Glutamatergic neuron (in vitro differentiated cells): Measurements from ENCODE around the gene PKD2. TPM values are rescaled to one million over a fixed set of nuclear protein-coding genes. Genes with fewer than 3 reads are reported as not detected.

ENCODE experiments used
- DNase-seq: peaks from one replicate; pipeline ENCODE4 v3.0.0; 2022
- H3K27ac Mint-ChIP-seq: one replicate; pipeline ENCODE4 v1.8.0; 2020; ENCODE audit warnings: mild to moderate bottlenecking, mixed read lengths, inconsistent platforms; ENCODE audit not compliant: unreplicated experiment
- H3K27me3 Mint-ChIP-seq: one replicate; pipeline ENCODE4 v1.8.0; 2020; ENCODE audit warnings: mild to moderate bottlenecking, moderate library complexity, mixed read lengths, inconsistent platforms; ENCODE audit not compliant: unreplicated experiment
- H3K36me3 Mint-ChIP-seq: one replicate; pipeline ENCODE4 v1.8.0; 2020; ENCODE audit warnings: mild to moderate bottlenecking, mixed read lengths, inconsistent platforms; ENCODE audit not compliant: unreplicated experiment
- H3K4me1 Mint-ChIP-seq: one replicate; pipeline ENCODE4 v1.8.0; 2020; ENCODE audit warnings: mild to moderate bottlenecking, low read depth, mixed read lengths, inconsistent platforms; ENCODE audit not compliant: unreplicated experiment
- H3K4me3 Mint-ChIP-seq: one replicate; pipeline ENCODE4 v1.8.0; 2020; ENCODE audit warnings: mild to moderate bottlenecking, mixed read lengths, inconsistent platforms; ENCODE audit not compliant: unreplicated experiment
- H3K9me3 Mint-ChIP-seq: one replicate; pipeline ENCODE4 v1.8.0; 2020; ENCODE audit warnings: mild to moderate bottlenecking, moderate library complexity, mixed read lengths, inconsistent platforms; ENCODE audit not compliant: unreplicated experiment
- long read RNA-seq: library from polyadenylated mRNA; unstranded; transcript quantifications from one replicate; pipeline ENCODE4 v2.0.0, GENCODE V29; 2020; ENCODE audit not compliant: unreplicated experiment
- total RNA-seq: library from RNA; stranded (reverse); fragmentation: NEBNext Ultra II Directional; extraction: Animal tissue kit (Norgen Biotek cat#: 25700); gene quantifications from one replicate; pipeline ENCODE4 v1.2.1, GENCODE V29; 2021; ENCODE audit not compliant: unreplicated experiment
- TF ChIP-seq, protein P1 (sequence below): fragments of 200-600 bp; sonication (generic); IDR thresholded peaks from one replicate; pipeline ENCODE4 v1.5.0; 2021; ENCODE audit not compliant: partially characterized antibody, unreplicated experiment

PKD2 gene
- total RNA-seq: 20.7 TPM
- long read RNA-seq, partial matches to known transcripts: 0 of 2 reads
- long read RNA-seq, other reads (novel, unspliced or antisense): 2 of 2 reads

DNA sequence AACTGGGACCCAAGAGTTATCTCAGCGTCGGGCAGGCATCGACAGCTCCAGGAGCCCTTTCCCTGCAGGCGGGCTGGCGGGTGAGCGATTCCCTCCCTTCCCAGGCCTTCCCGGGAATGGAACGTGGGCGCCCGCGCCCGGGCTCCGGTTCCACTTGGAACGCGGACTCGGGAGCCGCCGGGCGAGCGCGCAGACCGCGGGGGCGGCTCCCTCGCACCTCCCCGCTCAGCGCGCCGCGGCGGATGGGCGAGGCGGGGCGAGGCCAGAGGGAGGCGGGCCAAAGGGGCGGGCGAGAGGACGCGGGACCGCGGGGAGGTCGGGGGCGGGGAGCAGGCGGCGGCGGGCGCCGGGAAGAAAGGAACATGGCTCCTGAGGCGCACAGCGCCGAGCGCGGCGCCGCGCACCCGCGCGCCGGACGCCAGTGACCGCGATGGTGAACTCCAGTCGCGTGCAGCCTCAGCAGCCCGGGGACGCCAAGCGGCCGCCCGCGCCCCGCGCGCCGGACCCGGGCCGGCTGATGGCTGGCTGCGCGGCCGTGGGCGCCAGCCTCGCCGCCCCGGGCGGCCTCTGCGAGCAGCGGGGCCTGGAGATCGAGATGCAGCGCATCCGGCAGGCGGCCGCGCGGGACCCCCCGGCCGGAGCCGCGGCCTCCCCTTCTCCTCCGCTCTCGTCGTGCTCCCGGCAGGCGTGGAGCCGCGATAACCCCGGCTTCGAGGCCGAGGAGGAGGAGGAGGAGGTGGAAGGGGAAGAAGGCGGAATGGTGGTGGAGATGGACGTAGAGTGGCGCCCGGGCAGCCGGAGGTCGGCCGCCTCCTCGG lies at the start of gene PKD2:
TSS of gene PKD2 (plus strand) at position 332 of the 818 bp plus-strand sequence. CDS start at position 431, 99 bp downstream.
- TF ChIP-seq, protein P1, sequence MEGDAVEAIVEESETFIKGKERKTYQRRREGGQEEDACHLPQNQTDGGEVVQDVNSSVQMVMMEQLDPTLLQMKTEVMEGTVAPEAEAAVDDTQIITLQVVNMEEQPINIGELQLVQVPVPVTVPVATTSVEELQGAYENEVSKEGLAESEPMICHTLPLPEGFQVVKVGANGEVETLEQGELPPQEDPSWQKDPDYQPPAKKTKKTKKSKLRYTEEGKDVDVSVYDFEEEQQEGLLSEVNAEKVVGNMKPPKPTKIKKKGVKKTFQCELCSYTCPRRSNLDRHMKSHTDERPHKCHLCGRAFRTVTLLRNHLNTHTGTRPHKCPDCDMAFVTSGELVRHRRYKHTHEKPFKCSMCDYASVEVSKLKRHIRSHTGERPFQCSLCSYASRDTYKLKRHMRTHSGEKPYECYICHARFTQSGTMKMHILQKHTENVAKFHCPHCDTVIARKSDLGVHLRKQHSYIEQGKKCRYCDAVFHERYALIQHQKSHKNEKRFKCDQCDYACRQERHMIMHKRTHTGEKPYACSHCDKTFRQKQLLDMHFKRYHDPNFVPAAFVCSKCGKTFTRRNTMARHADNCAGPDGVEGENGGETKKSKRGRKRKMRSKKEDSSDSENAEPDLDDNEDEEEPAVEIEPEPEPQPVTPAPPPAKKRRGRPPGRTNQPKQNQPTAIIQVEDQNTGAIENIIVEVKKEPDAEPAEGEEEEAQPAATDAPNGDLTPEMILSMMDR: no peak
- Mint-ChIP-seq H3K27me3 (peaks cover 10% of the 10 kb centered on the region), H3K9me3 (peaks cover 14% of the 10 kb centered on the region), H3K4me1 (peaks cover 11% of the 10 kb centered on the region), H3K27ac (peak within 1 kb of the TSS; percentile 91), H3K4me3 (peak within 1 kb of the TSS; percentile 91), H3K36me3 (peaks cover 7% of the 10 kb centered on the region)
- peak; percentile 87 for DNase-seq

DNA sequence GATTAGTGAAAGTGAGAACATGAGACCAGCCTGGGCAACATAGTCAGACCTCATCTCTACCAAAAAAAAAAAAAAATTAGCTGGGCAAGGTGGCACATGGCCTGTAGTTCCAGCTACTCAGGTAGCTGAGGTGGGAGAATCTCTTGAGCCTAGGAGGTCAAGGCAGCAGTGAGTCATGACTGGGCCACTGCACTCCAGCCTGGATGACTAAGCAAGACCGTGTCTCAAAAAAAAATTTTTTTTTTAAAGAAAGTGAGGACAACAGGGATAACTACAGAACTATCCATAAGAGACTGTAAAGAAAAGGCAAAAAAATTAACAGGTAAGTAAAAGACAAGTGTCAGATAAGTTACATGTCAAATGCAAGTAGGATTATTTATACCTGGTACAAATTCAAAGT lies 45.4 kb upstream of the PKD2 start:
- Mint-ChIP-seq H3K9me3 (peaks cover 1% of the 10 kb centered on the region), H3K4me1 (no peaks in the 10 kb centered on the region), H3K4me3 (no peak overlapping the region), H3K36me3 (no peaks in the 10 kb centered on the region), H3K27me3 (no peaks in the 10 kb centered on the region), H3K27ac (no peak overlapping the region)
- TF ChIP-seq, protein P1: no peak
- DNase-seq: no peak

DNA sequence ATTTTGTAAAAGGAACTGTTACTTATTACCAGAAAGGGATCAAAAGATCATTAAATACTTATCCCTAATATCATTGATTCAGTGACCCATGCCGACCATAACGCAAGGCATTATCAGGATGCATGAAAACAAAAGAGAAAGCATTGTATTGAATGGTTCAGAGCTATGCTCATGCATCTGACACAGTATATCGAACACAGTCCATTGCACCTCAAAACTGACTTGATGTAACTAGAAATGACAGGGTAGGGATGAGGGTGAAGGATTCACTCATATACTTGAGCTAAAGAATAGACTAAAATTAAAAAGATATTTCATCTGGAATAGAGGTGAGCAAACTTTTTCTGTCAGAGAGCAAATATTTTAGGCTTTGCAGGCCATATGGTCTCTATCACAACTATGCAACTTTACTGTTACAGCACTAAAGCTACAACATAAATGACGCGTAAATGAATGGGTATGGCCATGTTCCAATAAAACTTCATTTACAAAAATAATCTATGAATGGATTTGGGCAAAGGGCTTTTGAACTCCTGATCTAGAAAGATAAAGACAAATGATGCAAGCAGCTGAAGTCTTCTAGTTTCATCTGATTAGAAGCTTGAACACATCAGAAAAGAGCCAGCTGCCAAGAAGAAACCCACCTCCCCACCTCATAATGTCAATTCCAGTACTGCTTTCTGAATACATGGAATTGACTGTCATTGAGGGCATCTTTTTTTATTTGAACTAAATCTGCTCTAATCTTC lies 44.9 kb upstream of the PKD2 start:
- H3K27ac Mint-ChIP-seq: no peak overlapping the region
- no peaks in the 10 kb centered on the region for H3K27me3 Mint-ChIP-seq
- no peak overlapping the region for H3K4me3 Mint-ChIP-seq
- H3K9me3 Mint-ChIP-seq: peaks cover 1% of the 10 kb centered on the region
- H3K36me3 Mint-ChIP-seq: no peaks in the 10 kb centered on the region
- no peaks in the 10 kb centered on the region for H3K4me1 Mint-ChIP-seq
- DNase-seq: no peak
- TF ChIP-seq, protein P1: no peak

DNA sequence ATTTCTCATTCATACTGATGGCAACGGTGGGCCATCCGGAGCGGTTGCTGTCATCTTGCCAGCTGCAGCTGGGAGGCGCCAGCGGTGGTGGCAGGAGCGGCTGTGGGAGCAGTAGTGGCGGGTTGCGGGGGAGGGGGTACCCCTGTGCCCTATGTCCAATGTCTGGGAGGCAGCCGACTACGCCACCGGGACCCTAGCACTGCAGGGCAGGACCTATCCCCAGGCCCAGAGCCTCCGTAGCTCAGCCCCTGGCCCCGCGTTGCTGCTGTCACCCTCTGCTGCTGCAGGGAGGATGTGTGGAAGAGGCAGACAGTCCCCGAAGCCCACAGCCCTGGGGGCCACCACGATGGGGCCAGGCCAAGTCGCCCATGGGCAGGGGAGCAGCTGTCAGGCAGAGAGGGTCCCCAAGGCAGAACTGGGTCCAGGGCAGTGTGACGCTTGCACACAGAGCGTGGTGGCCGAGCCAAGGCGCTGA lies 41.9 kb upstream of the PKD2 start:
- no peak for DNase-seq
- Mint-ChIP-seq H3K36me3 (no peaks in the 10 kb centered on the region), H3K4me3 (no peak overlapping the region), H3K4me1 (no peaks in the 10 kb centered on the region), H3K27ac (no peak overlapping the region), H3K27me3 (no peaks in the 10 kb centered on the region), H3K9me3 (peaks cover 1% of the 10 kb centered on the region)
- TF ChIP-seq, protein P1: no peak

DNA sequence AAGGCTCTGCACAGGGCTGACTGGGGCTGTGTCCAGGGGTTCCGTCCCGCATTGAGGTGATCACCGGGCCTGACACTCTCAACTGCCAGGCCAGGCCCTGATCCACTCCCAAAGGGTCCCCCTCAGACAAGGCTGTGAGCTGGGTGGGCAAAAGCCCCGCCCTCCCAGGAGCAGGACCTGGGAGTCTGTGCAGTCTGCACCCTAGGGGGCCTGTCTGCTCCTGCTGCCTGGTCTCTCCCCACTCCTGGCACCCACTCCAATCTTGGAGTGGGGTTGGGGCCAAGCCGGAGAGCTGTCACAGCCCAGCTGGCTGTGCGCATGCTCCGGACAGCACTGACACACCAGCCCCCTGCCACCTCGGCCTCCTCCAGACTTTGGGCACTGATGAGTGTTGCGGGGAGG lies 41.3 kb upstream of the PKD2 start:
- H3K27ac Mint-ChIP-seq: no peak overlapping the region

More for the DNA sequence above, 41.3 kb upstream of the PKD2 start:
- DNase-seq: no peak
- Mint-ChIP-seq H3K9me3 (peaks cover 1% of the 10 kb centered on the region), H3K4me3 (no peak overlapping the region), H3K27me3 (no peaks in the 10 kb centered on the region), H3K4me1 (no peaks in the 10 kb centered on the region), H3K36me3 (no peaks in the 10 kb centered on the region)
- TF ChIP-seq, protein P1: no peak
